Smooth muscle cell (in vitro differentiated cells): ENCODE data around the gene GAS2L1. TPM values are rescaled to one million over a fixed set of nuclear protein-coding genes. Genes with fewer than 3 reads are reported as not detected.

Experiments used
- DNase-seq: peaks from one replicate; lab custom pipeline; 2025; ENCODE audit not compliant: unreplicated experiment; lab: John Stamatoyannopoulos, UW
- H2AFZ ChIP-seq: fragments of 200-600 bp; sonication (generic); 2 replicates; pipeline ENCODE4 v1.6.0; 2016; ENCODE audit warnings: antibody characterized with exemption, low read depth, mild to moderate bottlenecking
- H3F3A ChIP-seq: fragments of 200-600 bp; sonication (generic); 2 replicates; pipeline ENCODE4 v1.6.0; 2017; ENCODE audit warnings: antibody characterized with exemption, low read depth
- H3K27ac ChIP-seq: fragments of 200-600 bp; sonication (generic); 2 replicates; pipeline ENCODE4 v1.5.1; 2016; ENCODE audit warnings: low read depth, mild to moderate bottlenecking
- H3K27me3 ChIP-seq: fragments of 200-600 bp; sonication (generic); 2 replicates; pipeline ENCODE4 v1.6.1; 2016; ENCODE audit warnings: low read depth, mild to moderate bottlenecking
- H3K36me3 ChIP-seq: fragments of 200-600 bp; sonication (generic); 2 replicates; pipeline ENCODE4 v1.5.1; 2016; ENCODE audit warnings: low read depth
- H3K4me1 ChIP-seq: fragments of 200-600 bp; sonication (generic); 2 replicates; pipeline ENCODE4 v1.5.1; 2016; ENCODE audit warnings: low read depth
- H3K4me2 ChIP-seq: fragments of 200-600 bp; sonication (generic); 2 replicates; pipeline ENCODE4 v1.6.0; 2016; ENCODE audit warnings: mild to moderate bottlenecking
- H3K4me3 ChIP-seq: fragments of 200-600 bp; sonication (generic); 2 replicates; pipeline ENCODE4 v1.5.1; 2016; ENCODE audit warnings: mild to moderate bottlenecking
- H3K79me2 ChIP-seq: fragments of 200-600 bp; sonication (generic); 2 replicates; pipeline ENCODE4 v1.6.0; 2016; ENCODE audit warnings: low read depth, mild to moderate bottlenecking
- H3K9ac ChIP-seq: fragments of 200-600 bp; sonication (generic); 2 replicates; pipeline ENCODE4 v1.6.0; 2016; ENCODE audit warnings: low read depth
- H3K9me3 ChIP-seq: fragments of 200-600 bp; sonication (generic); replicated peaks from 2 replicates; pipeline ENCODE4 v1.5.1; 2016; ENCODE audit warnings: low read depth
- H4K20me1 ChIP-seq: fragments of 200-600 bp; sonication (generic); 2 replicates; pipeline ENCODE4 v1.6.0; 2016; ENCODE audit warnings: low read depth
- WGBS: methylation state at CpG from one replicate; pipeline ENCODE4 v1.1.7; 2016; ENCODE audit warnings: low lambda C conversion rate; 5-methylcytosine and 5-hydroxymethylcytosine counted together
- polyA plus RNA-seq: library from polyadenylated mRNA; unstranded; fragments of >200 nt; fragmentation: Nextera tagmentation; extraction: Ambion mirVana; gene quantifications from 2 replicates; pipeline ENCODE4 v1.2.1, GENCODE V29; 2016
- total RNA-seq: library from RNA; depleted of rRNA; stranded (reverse); fragments of >200 nt; gene quantifications from 2 replicates; pipeline ENCODE4 v1.2.3, GENCODE V29; 2014
- TF ChIP-seq, protein P1 (sequence below): fragments of 200-600 bp; sonication (generic); IDR thresholded peaks from 2 replicates; pipeline ENCODE4 v1.5.1; 2017; ENCODE audit warnings: borderline replicate concordance, mild to moderate bottlenecking, antibody characterized with exemption; ENCODE audit not compliant: insufficient read depth, poor library complexity, severe bottlenecking

GAS2L1 gene
- total and polyA plus RNA-seq, 2 experiments from 2014 or later, result 7.8 to 31.7 TPM

DNA sequence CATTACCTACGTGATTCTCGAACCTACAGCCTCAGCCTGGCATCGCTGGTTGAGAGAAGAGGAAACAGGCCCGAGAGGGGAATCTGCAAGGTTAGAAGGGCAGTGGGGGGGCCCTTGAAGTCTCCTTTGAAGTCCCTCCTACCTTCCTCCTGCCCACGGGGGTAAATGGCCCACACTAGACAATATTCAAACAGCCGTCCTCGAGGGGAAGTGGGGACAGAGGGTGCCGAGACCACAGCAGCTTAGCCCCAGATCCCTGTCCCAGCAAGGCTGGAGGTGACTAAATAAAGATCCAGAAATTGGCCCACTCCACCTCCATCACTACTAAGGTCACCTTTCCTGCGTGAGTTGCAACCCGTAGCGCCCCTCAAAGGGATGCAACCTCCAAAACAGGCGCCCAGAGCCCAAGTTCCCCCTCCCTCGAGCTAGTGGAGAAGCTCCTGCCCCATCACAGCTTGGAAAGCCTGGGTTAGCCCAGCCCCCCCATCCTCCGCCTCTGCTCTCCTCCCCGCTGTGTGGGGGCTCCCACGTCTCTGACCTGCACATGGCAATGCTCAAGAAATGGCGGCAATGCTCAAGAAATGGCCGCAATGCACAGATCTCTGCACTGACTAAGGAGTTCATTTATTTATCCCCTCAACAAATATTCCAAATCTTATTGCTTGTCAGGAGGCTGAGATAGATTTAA lies 9.8 kb downstream of the GAS2L1 start:
- Histone ChIP-seq H3K4me1 (no peaks in the 10 kb centered on the region), H3K9me3 (no peaks in the 10 kb centered on the region), H3K4me2 (no peak overlapping the region), H3K27ac (no peak overlapping the region), H3K79me2 (no peaks in the 10 kb centered on the region), H3K9ac (no peak overlapping the region), H2AFZ (no peak overlapping the region), H3K4me3 (no peak overlapping the region), H3K27me3 (peaks cover 39% of the 10 kb centered on the region), H3F3A (no peaks in the 10 kb centered on the region), H3K36me3 (no peaks in the 10 kb centered on the region), H4K20me1 (peaks cover 5% of the 10 kb centered on the region)
- DNase-seq, result no peak
- 73% methylated on average over 18 of the region's 18 CpGs for WGBS
- TF ChIP-seq, protein P1, sequence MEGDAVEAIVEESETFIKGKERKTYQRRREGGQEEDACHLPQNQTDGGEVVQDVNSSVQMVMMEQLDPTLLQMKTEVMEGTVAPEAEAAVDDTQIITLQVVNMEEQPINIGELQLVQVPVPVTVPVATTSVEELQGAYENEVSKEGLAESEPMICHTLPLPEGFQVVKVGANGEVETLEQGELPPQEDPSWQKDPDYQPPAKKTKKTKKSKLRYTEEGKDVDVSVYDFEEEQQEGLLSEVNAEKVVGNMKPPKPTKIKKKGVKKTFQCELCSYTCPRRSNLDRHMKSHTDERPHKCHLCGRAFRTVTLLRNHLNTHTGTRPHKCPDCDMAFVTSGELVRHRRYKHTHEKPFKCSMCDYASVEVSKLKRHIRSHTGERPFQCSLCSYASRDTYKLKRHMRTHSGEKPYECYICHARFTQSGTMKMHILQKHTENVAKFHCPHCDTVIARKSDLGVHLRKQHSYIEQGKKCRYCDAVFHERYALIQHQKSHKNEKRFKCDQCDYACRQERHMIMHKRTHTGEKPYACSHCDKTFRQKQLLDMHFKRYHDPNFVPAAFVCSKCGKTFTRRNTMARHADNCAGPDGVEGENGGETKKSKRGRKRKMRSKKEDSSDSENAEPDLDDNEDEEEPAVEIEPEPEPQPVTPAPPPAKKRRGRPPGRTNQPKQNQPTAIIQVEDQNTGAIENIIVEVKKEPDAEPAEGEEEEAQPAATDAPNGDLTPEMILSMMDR, result no peak

DNA sequence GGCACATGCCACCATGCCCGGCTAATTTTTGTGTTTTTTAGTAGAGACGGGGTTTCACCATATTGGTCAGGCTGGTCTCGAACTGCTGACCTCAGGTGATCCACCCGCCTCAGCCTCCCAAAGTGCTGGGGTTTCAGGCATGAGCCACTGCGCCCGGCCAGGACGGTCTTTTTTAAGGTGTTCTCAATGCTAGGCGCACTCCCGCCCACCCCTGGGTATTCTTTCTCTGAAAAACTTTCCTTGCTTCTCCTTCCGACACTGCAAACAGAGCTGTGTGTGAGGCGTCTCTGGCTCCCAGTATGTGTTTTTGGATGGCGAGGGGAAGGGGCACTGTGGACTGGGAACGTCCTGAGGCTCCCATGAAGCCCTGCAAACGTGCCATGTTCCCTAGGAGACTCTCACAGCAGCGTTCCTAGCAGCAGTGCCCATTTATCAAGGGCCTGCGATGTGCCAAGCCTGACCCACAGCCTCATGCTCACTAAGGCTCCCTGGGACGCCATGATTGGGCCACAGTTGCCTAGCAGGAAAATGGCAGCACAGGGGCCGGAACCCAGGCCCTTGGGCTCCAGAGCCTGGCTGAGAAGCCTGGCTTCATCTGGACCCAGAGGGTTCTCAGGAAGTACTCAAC lies 11.5 kb downstream of the GAS2L1 start:
- H3F3A ChIP-seq, result no peaks in the 10 kb centered on the region
- no peak overlapping the region for H2AFZ ChIP-seq
- TF ChIP-seq, protein P1, result no peak
- peaks cover 39% of the 10 kb centered on the region for H3K27me3 ChIP-seq
- H3K9ac ChIP-seq, result no peak overlapping the region
- no peak for DNase-seq
- no peaks in the 10 kb centered on the region for H3K79me2 ChIP-seq
- 94% methylated on average over 18 of the region's 18 CpGs for WGBS
- H3K4me2 ChIP-seq, result no peak overlapping the region
- no peaks in the 10 kb centered on the region for H3K4me1 ChIP-seq
- no peak overlapping the region for H3K27ac ChIP-seq
- no peaks in the 10 kb centered on the region for H3K9me3 ChIP-seq
- no peaks in the 10 kb centered on the region for H3K36me3 ChIP-seq
- no peak overlapping the region for H3K4me3 ChIP-seq
- H4K20me1 ChIP-seq, result no peaks in the 10 kb centered on the region

DNA sequence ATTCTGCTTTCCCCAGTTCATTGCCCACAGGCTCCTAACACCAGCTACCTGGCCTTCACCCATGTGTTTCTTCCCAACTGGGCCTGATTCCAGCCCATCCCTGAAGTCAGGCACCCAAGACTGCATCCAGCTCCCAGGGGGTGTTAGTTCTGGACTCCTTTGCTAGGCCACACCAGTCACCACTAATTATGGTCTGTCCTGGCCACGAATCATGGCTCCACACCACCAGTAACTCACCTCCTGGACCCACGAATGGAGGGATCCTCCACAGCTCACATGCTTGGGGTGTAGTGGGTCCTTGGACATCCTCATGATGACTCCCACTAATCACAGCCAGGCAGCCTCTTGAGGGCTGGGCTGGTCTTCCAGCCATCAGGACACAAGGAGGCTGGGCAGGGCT lies 12.6 kb downstream of the GAS2L1 start:
- no peaks in the 10 kb centered on the region for H3K4me1 ChIP-seq
- WGBS, result 89% methylated on average over 2 of the region's 2 CpGs
- no peak overlapping the region for H2AFZ ChIP-seq
- TF ChIP-seq, protein P1, result no peak
- H3K27me3 ChIP-seq, result peaks cover 27% of the 10 kb centered on the region
- no peak overlapping the region for H3K4me2 ChIP-seq
- H3K79me2 ChIP-seq, result no peaks in the 10 kb centered on the region
- no peak overlapping the region for H3K27ac ChIP-seq
- no peaks in the 10 kb centered on the region for H3F3A ChIP-seq
- H3K9ac ChIP-seq, result no peak overlapping the region
- no peak overlapping the region for H3K4me3 ChIP-seq
- no peaks in the 10 kb centered on the region for H3K9me3 ChIP-seq
- H3K36me3 ChIP-seq, result no peaks in the 10 kb centered on the region
- no peaks in the 10 kb centered on the region for H4K20me1 ChIP-seq
- DNase-seq, result no peak
